Stimulated activated CD4-positive, alpha-beta T cell treated with anti-CD3 and anti-CD28 coated beads, TNF-alpha, amount 100 ng/mL, for 4 hours (primary cell): ENCODE data around the gene HYKK.
A peak's percentile ranks its signal among the peaks of the same experiment; 100 is the strongest.
"Not testable (repeated sequence)": the region's sequence is repeated elsewhere in the genome, so short reads cannot be mapped to it uniquely, and the experiment has no call there.

Experiments used
- DNase-seq, 3 experiments: peaks; one replicate each; pipeline ENCODE4 v3.0.0-alpha.2; 2020; ENCODE audit warnings: low read depth in 3 of 3

Gene HYKK

GRCh38 chr15:78540141-78540870 is 32.9 kb downstream of the HYKK start, which contains the start of gene PSMA4:
PSMA4 (plus strand) TSS chr15:78540444; CDS start chr15:78541928, 1,484 bp downstream.
- DNase-seq = peak; percentile 92 to 93 (median 92)

GRCh38 chr15:78540871-78541743 is 33.7 kb downstream of the HYKK start:
- DNase-seq = no peak

GRCh38 chr15:78541744-78542034 is 34.3 kb downstream of the HYKK start:
- DNase-seq = no peak

- no peak for DNase-seq
These were observed 35.3 kb downstream of the HYKK start for GRCh38 chr15:78542647-78543046.

GRCh38 chr15:78550194-78550593 is 42.8 kb downstream of the HYKK start:
- DNase-seq = no peak

GRCh38 chr15:78550815-78551214 is 43.4 kb downstream of the HYKK start:
- no peak for DNase-seq

- no peak for DNase-seq
These were observed 44.5 kb downstream of the HYKK start for GRCh38 chr15:78551902-78552301.

GRCh38 chr15:78552597-78552996 is 45.2 kb downstream of the HYKK start:
- no peak for DNase-seq

GRCh38 chr15:78560201-78560600 is 52.8 kb downstream of the HYKK start:
- DNase-seq = not testable (repeated sequence)

- no peak for DNase-seq
These were observed 54.1 kb downstream of the HYKK start for GRCh38 chr15:78561490-78561889.

GRCh38 chr15:78563092-78563491 is 55.7 kb downstream of the HYKK start:
- DNase-seq = no peak

- no peak for DNase-seq
These were observed 57.3 kb downstream of the HYKK start for GRCh38 chr15:78564743-78565096.

GRCh38 chr15:78565097-78565950 is 57.9 kb downstream of the HYKK start, which contains the start of gene CHRNA5:
CHRNA5 (plus strand) TSS chr15:78565520; CDS start chr15:78565720, 200 bp downstream.
- peak; percentile 49 to 66 (median 65) for DNase-seq

GRCh38 chr15:78565951-78566774 is 58.8 kb downstream of the HYKK start:
- no peak for DNase-seq

- DNase-seq = no peak
These were observed 60.2 kb downstream of the HYKK start for GRCh38 chr15:78567531-78567930.

GRCh38 chr15:78570710-78571109 is 63.3 kb downstream of the HYKK start:
- DNase-seq = no peak

GRCh38 chr15:78571382-78571781 is 64.0 kb downstream of the HYKK start:
- DNase-seq = no peak

GRCh38 chr15:78573416-78573815 is 66.0 kb downstream of the HYKK start:
- DNase-seq = no peak

- DNase-seq = no peak
These were observed 67.6 kb downstream of the HYKK start for GRCh38 chr15:78574944-78575343.
